IMR-90 (cell line): ENCODE data around the gene SPTLC3. TPM values are rescaled to one million over a fixed set of nuclear protein-coding genes. Genes with fewer than 3 reads are reported as not detected.

Experiments
- ATAC-seq: fragments of 200-7000 bp; cut with Tn5 transposase; 2 replicates; pipeline ENCODE4 v1.9.1; 2020; ENCODE audit warnings: low read depth, mild to moderate bottlenecking, moderate library complexity
- BruUV-seq: library from RNA; stranded (reverse); fragments of 400-500 nt; replicated peaks from 2 replicates; lab custom pipeline; 2021; lab: Mats Ljungman, UMichigan
- CTCF ChIA-PET: fragments of 300-600 bp; formaldehyde crosslinking; extraction: SDS; loops from one replicate; lab custom pipeline; 2021; ENCODE audit warnings: antibody characterized with exemption; lab: Yijun Ruan, JAX
- POLR2A ChIA-PET: fragments of 300-600 bp; sonication (Branson Sonifier 250); formaldehyde crosslinking; loops from one replicate; lab custom pipeline; 2022; ENCODE audit warnings: antibody characterized with exemption; ENCODE audit not compliant: unreplicated experiment; lab: Charles Lee
- DNase-seq: peaks from one replicate; pipeline ENCODE4 v3.0.0; 2013
- H2AFZ ChIP-seq: replicated peaks from 2 replicates; pipeline ENCODE3; 2013; ENCODE audit warnings: low read length, mild to moderate bottlenecking; ENCODE audit not compliant: poor library complexity
- H2AK5ac ChIP-seq: 2 replicates; pipeline ENCODE4 v1.6.1; 2013; ENCODE audit warnings: low read depth, low read length, inconsistent platforms
- H2AK9ac ChIP-seq: replicated peaks from 2 replicates; pipeline ENCODE3; 2013; ENCODE audit warnings: mild to moderate bottlenecking, low read depth, low read length, moderate library complexity; ENCODE audit not compliant: poor library complexity
- H2BK120ac ChIP-seq: 2 replicates; pipeline ENCODE4 v1.6.1; 2013; ENCODE audit warnings: low read depth, low read length, inconsistent platforms
- H2BK15ac ChIP-seq: 3 replicates; pipeline ENCODE4 v1.6.1; 2013; ENCODE audit warnings: low read depth, low read length, inconsistent platforms
- H2BK20ac ChIP-seq: 2 replicates; pipeline ENCODE4 v1.6.1; 2013; ENCODE audit warnings: low read depth, mild to moderate bottlenecking, inconsistent platforms, low read length, moderate library complexity
- H2BK5ac ChIP-seq: 2 replicates; pipeline ENCODE4 v1.6.1; 2013; ENCODE audit warnings: mild to moderate bottlenecking, low read depth, low read length, inconsistent platforms; ENCODE audit not compliant: poor library complexity, severe bottlenecking
- H3K14ac ChIP-seq: replicated peaks from 2 replicates; pipeline ENCODE4 v1.6.1; 2013; ENCODE audit warnings: low read depth, low read length, inconsistent platforms
- H3K18ac ChIP-seq: 2 replicates; pipeline ENCODE4 v1.6.1; 2013; ENCODE audit warnings: low read depth, low read length, control low read depth
- H3K23ac ChIP-seq: 2 replicates; pipeline ENCODE4 v1.6.1; 2013; ENCODE audit warnings: low read depth, low read length, inconsistent platforms
- H3K27ac ChIP-seq: 2 replicates; pipeline ENCODE4 v1.5.1; 2013; ENCODE audit warnings: mild to moderate bottlenecking, control low read depth, low read length; ENCODE audit not compliant: insufficient read depth
- H3K27me3 ChIP-seq: 2 replicates; pipeline ENCODE4 v1.6.1; 2013; ENCODE audit warnings: low read length; ENCODE audit not compliant: control insufficient read depth, insufficient read depth
- H3K36me3 ChIP-seq: 2 replicates; pipeline ENCODE4 v1.6.1; 2013; ENCODE audit warnings: low read length, mixed read lengths; ENCODE audit not compliant: control insufficient read depth, insufficient read depth
- H3K4ac ChIP-seq: 2 replicates; pipeline ENCODE4 v1.6.1; 2013; ENCODE audit warnings: low read depth, low read length, inconsistent platforms
- H3K4me1 ChIP-seq: 2 replicates; pipeline ENCODE4 v1.6.1; 2013; ENCODE audit warnings: low read length, mixed read lengths; ENCODE audit not compliant: control insufficient read depth, insufficient read depth
- H3K4me2 ChIP-seq: 2 replicates; pipeline ENCODE4 v1.6.1; 2013; ENCODE audit warnings: low read depth, mild to moderate bottlenecking, control low read depth, low read length, moderate library complexity
- H3K4me3 ChIP-seq: 2 replicates; pipeline ENCODE4 v1.5.1; 2013; ENCODE audit warnings: low read depth, mild to moderate bottlenecking, control low read depth, low read length, moderate library complexity; ENCODE audit not compliant: insufficient read depth
- H3K56ac ChIP-seq: 2 replicates; pipeline ENCODE4 v1.6.1; 2013; ENCODE audit warnings: low read length, inconsistent platforms; ENCODE audit not compliant: insufficient read depth; ENCODE audit errors: extremely low read depth
- H3K79me1 ChIP-seq, 2 experiments: 2 replicates each; pipeline ENCODE4 v1.6.1; 2013; ENCODE audit warnings: low read length in 2 of 2, inconsistent platforms in 1 of 2, low read depth in 1 of 2
- H3K9ac ChIP-seq: 2 replicates; pipeline ENCODE4 v1.6.1; 2013; ENCODE audit warnings: low read depth, low read length, control low read depth
- H3K9me1 ChIP-seq: 2 replicates; pipeline ENCODE4 v1.6.1; 2013; ENCODE audit warnings: low read length, inconsistent platforms; ENCODE audit not compliant: insufficient read depth
- H3K9me3 ChIP-seq: 2 replicates; pipeline ENCODE4 v1.6.1; 2013; ENCODE audit warnings: low read length; ENCODE audit not compliant: control insufficient read depth, insufficient read depth
- H4K20me1 ChIP-seq: 2 replicates; pipeline ENCODE4 v1.6.1; 2013; ENCODE audit warnings: low read length, inconsistent platforms; ENCODE audit not compliant: insufficient read depth
- H4K5ac ChIP-seq: 2 replicates; pipeline ENCODE4 v1.6.1; 2013; ENCODE audit warnings: mild to moderate bottlenecking, low read depth, low read length, control low read depth
- H4K8ac ChIP-seq, 2 experiments: 2 replicates each; pipeline ENCODE4 v1.6.1; 2013; ENCODE audit warnings: low read depth in 2 of 2, low read length in 2 of 2, control low read depth in 1 of 2, inconsistent platforms in 1 of 2
- H4K91ac ChIP-seq: 2 replicates; pipeline ENCODE4 v1.6.1; 2013; ENCODE audit warnings: low read depth, low read length, inconsistent platforms; ENCODE audit not compliant: insufficient read depth
- RCOR1 ChIP-seq: IDR thresholded peaks from 2 replicates; pipeline ENCODE4 v1.6.1; 2012; ENCODE audit warnings: mild to moderate bottlenecking, low read length, improper control_type of control experiment; ENCODE audit not compliant: insufficient replicate concordance
- WGBS, 2 experiments: methylation state at CpG; one replicate each; pipeline versions ENCODE4 v1.1.5 to v1.1.7; 2013; ENCODE audit warnings: missing lambda C conversion rate in 2 of 2; ENCODE audit not compliant: insufficient read length in 1 of 2; ENCODE audit errors: extremely low coverage in 2 of 2; 5-methylcytosine and 5-hydroxymethylcytosine counted together
- dilution Hi-C: fragments of 300-500 bp; cut with HindIII; formaldehyde crosslinking; loops from one replicate; pipeline ENCODE4 v1.14.3; 2018; ENCODE audit warnings: low sequenced_read_pairs; ENCODE audit not compliant: unreplicated experiment
- in situ Hi-C: fragments of 300-500 bp; cut with MboI; formaldehyde crosslinking; loops from 3 replicates; pipeline ENCODE4 v1.14.3; 2019; ENCODE audit warnings: low sequenced_read_pairs, inconsistent platforms, mixed read lengths
- intact Hi-C: fragments of 100-400 bp; cut with micrococcal nuclease; formaldehyde crosslinking; loops from 2 replicates; pipeline ENCODE4 v1.10.0; 2022
- polyA plus RNA-seq, 3 experiments: library from polyadenylated mRNA; depleted of rRNA; stranded (reverse); fragments of >200 nt; gene quantifications; 2 replicates each; pipeline ENCODE4 v1.2.3, GENCODE V29; 2012; ENCODE audit warnings: low replicate concordance in 1 of 3
- total RNA-seq: library from RNA; depleted of rRNA; stranded (reverse); fragments of >200 nt; gene quantifications from 2 replicates; pipeline ENCODE4 v1.2.3, GENCODE V29; 2012

SPTLC3 gene
- total and polyA plus RNA-seq, 2 of the 4 experiments (the other 2 are of a cell fraction) = 0.44 to 1.6 TPM

- H3K79me1 ChIP-seq = no peaks in the 10 kb centered on the region
- ChIA-PET POLR2A (no interaction called here), CTCF (interaction anchor here (0.7 to 3.0 kb wide), 2 partner anchors 41 to 112 kb away, joined by 3 to 24 read pairs; no protein-coding TSS in a partner anchor)
- ATAC-seq (no peak), DNase-seq (no peak)
- WGBS, 2 experiments = no CpG with 5 or more reads among the region's 4 CpGs
- no peak overlapping the region for H2BK120ac ChIP-seq
- H2BK20ac ChIP-seq = no peak overlapping the region
- dilution Hi-C loops = no loop called here
- no TSS peak for BruUV-seq
- no peak overlapping the region for H2BK5ac ChIP-seq
- no peak overlapping the region for H3K56ac ChIP-seq
- in situ Hi-C loops = loop anchor here (5.0 kb wide), 1 partner anchor 44 kb away; no protein-coding TSS in a partner anchor
- H3K27me3 ChIP-seq = peaks cover 5% of the 10 kb centered on the region
- no peak overlapping the region for H3K23ac ChIP-seq
- no peak overlapping the region for H3K4me3 ChIP-seq
- no peak overlapping the region for H2AK9ac ChIP-seq
- H3K4ac ChIP-seq = no peak overlapping the region
- H3K36me3 ChIP-seq = no peaks in the 10 kb centered on the region
- no peak overlapping the region for H3K18ac ChIP-seq
- no peak overlapping the region for H3K9ac ChIP-seq
- H4K8ac ChIP-seq = no peak overlapping the region
- no peaks in the 10 kb centered on the region; the same call in 1 of the 2 replicates for H3K4me1 ChIP-seq
- no peak overlapping the region for H2BK15ac ChIP-seq
- H2AK5ac ChIP-seq = no peak overlapping the region
- H4K20me1 ChIP-seq = no peaks in the 10 kb centered on the region
- no peak overlapping the region for H3K27ac ChIP-seq
- intact Hi-C loops = loop anchor here (1.0 to 2.0 kb wide), 2 partner anchors 41 to 1413 kb away; no protein-coding TSS in a partner anchor
- no peaks in the 10 kb centered on the region for H3K9me1 ChIP-seq
- no peak overlapping the region for H3K4me2 ChIP-seq
- no peak overlapping the region for H4K5ac ChIP-seq
- no peaks in the 10 kb centered on the region for H3K9me3 ChIP-seq
- no peak for TF ChIP-seq RCOR1
- no peak overlapping the region for H2AFZ ChIP-seq
- no peak overlapping the region for H4K91ac ChIP-seq
- H3K14ac ChIP-seq = no peak overlapping the region
Observed at GRCh38 chr20:12965870-12966251, 42.9 kb upstream of the SPTLC3 start.
